Heart left ventricle (tissue), 13 donors: ENCODE measurements around the gene CAD.

Experiments
- CTCF ChIP-seq, 12 donors: fragments of 200-600 bp; sonication (generic) in 4 of 12; IDR thresholded peaks; one replicate each; pipeline versions ENCODE4 v1.5.0 to v1.8.0; 2018 to 2022; ENCODE audit warnings: antibody characterized with exemption in 12 of 12, mild to moderate bottlenecking in 5 of 12
- POLR2A ChIP-seq, 2 donors: fragments of 450-650 bp; IDR thresholded peaks; one replicate each; pipeline ENCODE4 v1.6.1; 2017; ENCODE audit warnings: antibody characterized with exemption in 2 of 2, mild to moderate bottlenecking in 2 of 2, moderate library complexity in 2 of 2
- donor health status: ischemic (EF 13 %, LVEDD 7.1; RV severe dilation, severe dysfunction).
- donor health status: DM: no; HTN: yes; CAD: no.
- donor health status: DM: no; HTN: no; CAD: no.
- donor health status: ischemic (EF 25% LVEDD 6.9; RV normal size, moderate dysfunction).
- donor health status: ischemic (EF 25% LVEDD 5.7; RV mildly dilated, moderate dysfunction).
- donor health status: ischemic (EF 35%, LVEDD 5.7; RV mildly dilated, moderate dysfunction).
- donor health status: nonischemic (EF 11% LVEDD 7.7; RV severe dilation, severe dysfunction).
- donor health status: DM: yes; HTN: yes; CAD: no.
- donor health status: PGD.
- donor health status: ischemic (EF 29% LVEDD 5.4; RV normal size, mild dysfunction).
- donor health status: nonischemic (EF 23%, LVEDD 6.1; RV moderate dilation, normal function).

- TF ChIP-seq CTCF (IDR thresholded peaks at IDR 0.05): no peak
- no peak for TF ChIP-seq POLR2A (IDR thresholded peaks at IDR 0.05)
Observed at GRCh38 chr2:27264253-27264752, 47.1 kb downstream of the CAD start.
